Breast epithelium (tissue), 4 donors: Measurements from ENCODE around the gene TTC27. TPM values are rescaled to one million over a fixed set of nuclear protein-coding genes. Genes with fewer than 3 reads are reported as not detected.

ENCODE experiments used
- DNase-seq, 2 donors: peaks; one replicate each; pipeline ENCODE4 v3.0.0-alpha.2; 2019; ENCODE audit warnings: low spot score in 2 of 2
- H3K27ac ChIP-seq, 2 donors: fragments of 200-600 bp; sonication (generic) in 1 of 2; one replicate each; pipeline ENCODE4 v1.5.1; 2016 to 2019; ENCODE audit warnings: mild to moderate bottlenecking in 1 of 2
- H3K27me3 ChIP-seq, 2 donors: fragments of 200-600 bp; sonication (generic) in 1 of 2; one replicate each; pipeline versions ENCODE4 v1.5.1 to v1.6.0; 2017 to 2019; ENCODE audit warnings: control low read depth in 1 of 2, mild to moderate bottlenecking in 1 of 2
- H3K36me3 ChIP-seq: fragments of 200-600 bp; one replicate; pipeline ENCODE4 v1.5.1; 2019
- H3K4me1 ChIP-seq, 2 donors: fragments of 200-600 bp; sonication (generic); one replicate each; pipeline ENCODE4 v1.5.1; 2016 to 2019; ENCODE audit warnings: control low read depth in 1 of 2
- H3K4me3 ChIP-seq, 3 donors: fragments of 200-600 bp; sonication (generic); 1 replicate in 2 of 3; 2 replicates in 1 of 3; pipeline ENCODE4 v1.5.1; 2016 to 2019; ENCODE audit warnings: mild to moderate bottlenecking in 3 of 3, moderate library complexity in 2 of 3
- H3K9me3 ChIP-seq, 2 donors: fragments of 200-600 bp; sonication (generic) in 1 of 2; one replicate each; pipeline ENCODE4 v1.5.1; 2016 to 2019; ENCODE audit warnings: control low read depth in 1 of 2
- POLR2A ChIP-seq: fragments of 450-650 bp; IDR thresholded peaks from one replicate; pipeline ENCODE4 v1.6.1; 2016; ENCODE audit warnings: antibody characterized with exemption, mild to moderate bottlenecking, moderate library complexity
- POLR2AphosphoS5 ChIP-seq, 3 donors: sonication (generic); formaldehyde crosslinking; IDR thresholded peaks; one replicate each; pipeline ENCODE4 v1.6.1; 2017; ENCODE audit warnings: antibody characterized with exemption in 3 of 3
- intact Hi-C: fragments of 100-400 bp; cut with DNase I; formaldehyde crosslinking; loops from one replicate; pipeline ENCODE4 v1.15.1; 2023; ENCODE audit warnings: low total_unique reads
- total RNA-seq, 3 donors: library from RNA; depleted of rRNA; stranded (reverse); fragments of >200 nt; gene quantifications; one replicate each; pipeline ENCODE4 v1.1.0, GENCODE V29; 2016
- TF ChIP-seq, protein P1 (sequence below), 3 donors: fragments of 450-650 bp; IDR thresholded peaks; one replicate each; pipeline ENCODE4 v1.5.1; 2016 to 2017; ENCODE audit warnings: antibody characterized with exemption in 3 of 3, mild to moderate bottlenecking in 3 of 3, moderate library complexity in 3 of 3

The TTC27 gene
- total RNA-seq, 3 donors from 2014 or later: 16.5 to 29.6 (median 19.0) TPM

DNA sequence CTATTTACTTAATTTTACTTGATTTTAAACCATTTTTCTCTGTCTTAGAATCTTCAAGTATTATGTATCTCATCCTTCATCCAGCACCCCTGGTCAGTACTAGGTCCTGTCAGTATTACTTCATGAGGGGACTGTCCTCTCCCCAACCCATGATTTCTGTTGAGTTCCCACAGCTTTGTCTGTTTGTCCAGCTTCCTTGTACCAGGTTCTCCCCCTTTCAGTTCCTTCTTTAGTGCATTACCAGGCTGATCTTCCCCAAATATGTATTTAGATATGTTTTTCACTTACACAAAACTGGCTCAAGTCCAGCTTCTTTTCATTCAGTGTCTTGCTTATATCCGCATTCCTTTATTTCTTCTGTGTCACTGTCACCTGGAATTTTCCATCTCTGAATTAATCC lies 13.8 kb upstream of the TTC27 start:
- no peaks in the 10 kb centered on the region for H3K9me3 ChIP-seq
- no peaks in the 10 kb centered on the region for H3K36me3 ChIP-seq
- intact Hi-C loops: no loop called here
- DNase-seq: no peak
- H3K4me1 ChIP-seq: no peaks in the 10 kb centered on the region
- TF ChIP-seq POLR2A (no peak), POLR2AphosphoS5 (IDR thresholded peaks at IDR 0.05) (no peak)
- TF ChIP-seq, protein P1, sequence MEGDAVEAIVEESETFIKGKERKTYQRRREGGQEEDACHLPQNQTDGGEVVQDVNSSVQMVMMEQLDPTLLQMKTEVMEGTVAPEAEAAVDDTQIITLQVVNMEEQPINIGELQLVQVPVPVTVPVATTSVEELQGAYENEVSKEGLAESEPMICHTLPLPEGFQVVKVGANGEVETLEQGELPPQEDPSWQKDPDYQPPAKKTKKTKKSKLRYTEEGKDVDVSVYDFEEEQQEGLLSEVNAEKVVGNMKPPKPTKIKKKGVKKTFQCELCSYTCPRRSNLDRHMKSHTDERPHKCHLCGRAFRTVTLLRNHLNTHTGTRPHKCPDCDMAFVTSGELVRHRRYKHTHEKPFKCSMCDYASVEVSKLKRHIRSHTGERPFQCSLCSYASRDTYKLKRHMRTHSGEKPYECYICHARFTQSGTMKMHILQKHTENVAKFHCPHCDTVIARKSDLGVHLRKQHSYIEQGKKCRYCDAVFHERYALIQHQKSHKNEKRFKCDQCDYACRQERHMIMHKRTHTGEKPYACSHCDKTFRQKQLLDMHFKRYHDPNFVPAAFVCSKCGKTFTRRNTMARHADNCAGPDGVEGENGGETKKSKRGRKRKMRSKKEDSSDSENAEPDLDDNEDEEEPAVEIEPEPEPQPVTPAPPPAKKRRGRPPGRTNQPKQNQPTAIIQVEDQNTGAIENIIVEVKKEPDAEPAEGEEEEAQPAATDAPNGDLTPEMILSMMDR (IDR thresholded peaks at IDR 0.05): no peak
- H3K27me3 ChIP-seq: no peaks in the 10 kb centered on the region
- H3K4me3 ChIP-seq: no peak overlapping the region
- H3K27ac ChIP-seq: no peak overlapping the region

DNA sequence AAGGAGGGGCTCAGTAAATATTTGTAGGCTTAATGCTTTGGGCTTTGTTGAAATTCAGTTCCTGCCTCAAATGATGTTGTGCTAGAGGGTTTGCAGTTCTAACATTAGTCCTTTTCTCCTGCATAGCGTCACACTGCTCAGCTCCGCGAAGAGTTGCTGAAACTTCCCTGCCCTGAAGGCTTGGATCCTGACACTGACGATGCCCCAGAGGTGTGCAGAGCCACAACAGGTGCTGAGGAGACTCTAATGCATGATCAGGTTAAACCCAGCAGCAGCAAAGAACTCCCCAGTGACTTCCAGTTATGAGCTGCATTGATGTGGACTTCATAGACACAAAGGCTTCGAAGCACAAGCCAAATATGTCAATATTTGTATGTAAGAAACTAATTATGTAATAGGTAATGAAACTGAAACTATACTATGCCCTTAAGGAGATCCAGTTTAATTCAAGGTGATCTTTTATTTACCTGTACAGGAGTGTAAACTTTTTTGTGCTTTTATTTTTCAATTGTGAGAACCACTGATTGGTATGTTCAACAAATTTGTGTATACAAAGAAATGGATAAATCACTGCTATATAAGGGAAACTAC lies 10.2 kb upstream of the TTC27 start:
- Histone ChIP-seq H3K27ac (no peak overlapping the region), H3K4me1 (no peaks in the 10 kb centered on the region), H3K27me3 (no peaks in the 10 kb centered on the region), H3K9me3 (no peaks in the 10 kb centered on the region), H3K36me3 (no peaks in the 10 kb centered on the region), H3K4me3 (no peak overlapping the region)
- no peak for DNase-seq
- intact Hi-C loops: no loop called here
- TF ChIP-seq POLR2AphosphoS5 (IDR thresholded peaks at IDR 0.05): no peak
- no peak for TF ChIP-seq POLR2A
- TF ChIP-seq, protein P1 (IDR thresholded peaks at IDR 0.05): no peak

DNA sequence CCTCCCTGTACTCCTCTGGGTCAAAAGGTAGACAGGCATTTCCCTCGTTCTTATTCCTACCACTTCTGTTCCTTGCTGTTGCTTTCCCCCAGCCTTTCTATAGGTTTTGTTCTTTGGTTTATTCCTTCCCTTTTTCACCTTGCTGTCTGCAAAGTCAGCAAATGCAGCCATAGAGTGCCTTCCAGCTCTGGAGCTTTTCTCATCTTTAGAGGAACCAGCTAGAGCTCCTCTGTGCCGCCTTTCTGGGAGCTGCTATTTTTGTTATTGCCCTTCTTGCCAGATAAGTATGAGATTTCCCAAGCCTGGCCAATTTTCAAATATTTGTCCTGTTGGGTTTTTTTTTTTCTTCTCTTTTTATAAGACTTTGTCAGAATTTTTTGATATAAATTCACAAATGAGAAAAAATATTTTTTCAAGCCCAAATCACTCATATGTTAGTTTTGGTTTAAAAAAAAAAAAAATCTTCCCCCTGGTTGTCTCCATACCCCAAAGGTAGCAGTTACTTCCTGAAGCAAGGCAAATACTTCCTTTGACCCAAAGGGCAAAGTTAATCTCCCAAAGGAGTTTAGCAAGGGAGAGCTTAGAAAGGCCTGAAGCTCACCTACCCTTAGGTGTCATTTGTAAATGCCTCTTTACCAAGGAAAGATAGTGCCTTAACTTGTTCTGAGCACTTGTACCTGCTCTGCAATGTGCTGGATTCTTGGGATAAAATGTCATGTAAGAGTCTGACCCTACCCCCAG lies 5.1 kb upstream of the TTC27 start:
- DNase-seq: no peak
- no peaks in the 10 kb centered on the region for H3K9me3 ChIP-seq
- no peak overlapping the region for H3K4me3 ChIP-seq
- no peaks in the 10 kb centered on the region for H3K27me3 ChIP-seq
- no peak overlapping the region for H3K27ac ChIP-seq
- H3K36me3 ChIP-seq: no peaks in the 10 kb centered on the region
- no peaks in the 10 kb centered on the region for H3K4me1 ChIP-seq
- TF ChIP-seq POLR2AphosphoS5 (IDR thresholded peaks at IDR 0.05) (no peak), POLR2A (no peak)
- TF ChIP-seq, protein P1 (IDR thresholded peaks at IDR 0.05): no peak
- intact Hi-C loops: no loop called here

DNA sequence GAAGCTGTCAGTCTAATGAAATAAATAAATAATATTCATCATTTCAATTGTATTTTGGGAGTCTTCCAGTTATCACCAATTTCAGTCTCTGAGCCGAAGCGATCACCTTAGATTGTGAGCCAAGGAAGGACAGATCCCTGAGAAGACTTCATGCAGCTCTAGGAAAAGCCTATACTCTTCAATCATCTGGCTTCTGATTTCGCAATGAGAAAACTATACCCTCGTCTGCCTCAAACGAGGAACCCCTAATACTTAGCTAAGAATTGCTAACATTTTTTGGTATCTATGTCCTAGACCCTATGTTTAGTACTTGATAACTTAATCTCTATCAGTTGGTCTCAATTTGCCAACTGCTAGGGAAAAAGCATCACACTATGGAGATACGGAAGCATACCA lies 4.5 kb upstream of the TTC27 start:
- intact Hi-C loops: no loop called here
- Histone ChIP-seq H3K4me1 (no peaks in the 10 kb centered on the region), H3K36me3 (no peaks in the 10 kb centered on the region), H3K4me3 (no peak overlapping the region), H3K27ac (no peak overlapping the region), H3K27me3 (no peaks in the 10 kb centered on the region), H3K9me3 (no peaks in the 10 kb centered on the region)
- TF ChIP-seq, protein P1 (IDR thresholded peaks at IDR 0.05): no peak
- TF ChIP-seq POLR2AphosphoS5 (IDR thresholded peaks at IDR 0.05): no peak
- DNase-seq: no peak

DNA sequence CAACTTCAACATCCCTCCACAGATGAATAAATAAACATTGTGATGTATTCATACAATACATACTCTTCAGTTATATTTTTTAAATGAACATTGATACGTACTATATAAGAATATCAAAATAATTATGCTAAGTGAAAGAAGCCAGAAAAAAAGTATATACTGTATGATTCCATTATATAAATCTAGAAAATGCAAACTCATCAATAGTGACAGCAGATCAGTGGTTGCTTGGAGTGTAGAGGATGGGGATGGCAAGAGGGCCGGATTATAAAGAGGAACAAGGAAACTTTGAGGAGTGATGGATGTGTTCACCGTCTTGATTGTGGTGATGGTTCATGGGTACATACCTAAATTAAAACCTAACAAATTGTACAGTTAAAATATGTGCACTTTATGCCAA lies 3.0 kb upstream of the TTC27 start:
- Histone ChIP-seq H3K4me1 (peaks cover 0 to 7% of the 10 kb centered on the region in 2 donors), H3K27me3 (no peaks in the 10 kb centered on the region), H3K4me3 (no peak overlapping the region), H3K9me3 (no peaks in the 10 kb centered on the region), H3K27ac (no peak overlapping the region), H3K36me3 (no peaks in the 10 kb centered on the region)
- DNase-seq: no peak
- TF ChIP-seq, protein P1 (IDR thresholded peaks at IDR 0.05): no peak
- TF ChIP-seq POLR2AphosphoS5 (IDR thresholded peaks at IDR 0.05) (no peak), POLR2A (no peak)
- intact Hi-C loops: no loop called here
